Frontal cortex (tissue), 4 donors: ENCODE results near the gene CCR7. TPM values are rescaled to one million over a fixed set of nuclear protein-coding genes. Genes with fewer than 3 reads are reported as not detected.

Experiments
- DNase-seq, 2 donors: peaks; one replicate each; pipeline ENCODE4 v3.0.0; 2012; ENCODE audit warnings: low spot score in 2 of 2
- FAIRE-seq: peaks from 2 replicates; lab custom pipeline; 2012; peaks lifted over from hg19 to GRCh38; lab: Jason Lieb, UNC
- total RNA-seq: library from RNA; depleted of rRNA; stranded (reverse); fragments of >200 nt; gene quantifications from one replicate; pipeline ENCODE4 v1.2.3, GENCODE V29; 2014
- donor health status: control.
- donor health status: control.
- donor health status: control.

The CCR7 gene
- total RNA-seq, 1 donor from 2014 or later, result not detected

- no peak for DNase-seq
- no peak for FAIRE-seq
These were observed 42.9 kb downstream of the CCR7 start for GRCh38 chr17:40522250-40522960.

- DNase-seq (no peak), FAIRE-seq (no peak)
These were observed 44.2 kb downstream of the CCR7 start for GRCh38 chr17:40520991-40521453.

GRCh38 chr17:40519089-40519775 is 46.0 kb downstream of the CCR7 start:
- no peak for FAIRE-seq
- no peak for DNase-seq

- no peak for FAIRE-seq
- no peak for DNase-seq
These were observed 46.7 kb downstream of the CCR7 start for GRCh38 chr17:40518401-40519088.

GRCh38 chr17:40517981-40518380 is 47.3 kb downstream of the CCR7 start:
- no peak for DNase-seq
- no peak for FAIRE-seq

- FAIRE-seq (no peak), DNase-seq (no peak)
These were observed 48.0 kb downstream of the CCR7 start for GRCh38 chr17:40517286-40517662.

GRCh38 chr17:40516581-40517285 is 48.5 kb downstream of the CCR7 start:
- FAIRE-seq (no peak), DNase-seq (no peak)

- FAIRE-seq (no peak), DNase-seq (no peak)
These were observed 49.7 kb downstream of the CCR7 start for GRCh38 chr17:40515491-40516041.

- no peak for FAIRE-seq
- no peak for DNase-seq
These were observed 50.3 kb downstream of the CCR7 start for GRCh38 chr17:40515011-40515410.

GRCh38 chr17:40514013-40514875 is 51.0 kb downstream of the CCR7 start:
- DNase-seq (no peak), FAIRE-seq (no peak)

- DNase-seq, result no peak
- no peak for FAIRE-seq
These were observed 53.5 kb downstream of the CCR7 start for GRCh38 chr17:40511667-40512220.

GRCh38 chr17:40511136-40511535 is 54.1 kb downstream of the CCR7 start:
- FAIRE-seq, result no peak
- no peak for DNase-seq

GRCh38 chr17:40510328-40510648 is 55.0 kb downstream of the CCR7 start:
- DNase-seq (no peak), FAIRE-seq (no peak)

- DNase-seq (no peak), FAIRE-seq (no peak)
These were observed 55.5 kb downstream of the CCR7 start for GRCh38 chr17:40509626-40510327.

- FAIRE-seq (no peak), DNase-seq (no peak)
These were observed 58.5 kb downstream of the CCR7 start for GRCh38 chr17:40506786-40507185.
